Mononuclear cell (primary cell): ENCODE data around the gene TPCN1. TPM values are rescaled to one million over a fixed set of nuclear protein-coding genes. Genes with fewer than 3 reads are reported as not detected.

Experiments used
- H3K27me3 ChIP-seq: 2 replicates; pipeline ENCODE4 v1.6.0; 2011; ENCODE audit warnings: low read length, control low read depth; ENCODE audit not compliant: insufficient read depth
- H3K4me1 ChIP-seq: 2 replicates; pipeline ENCODE4 v1.5.1; 2011; ENCODE audit warnings: mild to moderate bottlenecking, low read length, control low read depth; ENCODE audit not compliant: insufficient read depth
- H3K4me3 ChIP-seq: 2 replicates; pipeline ENCODE4 v1.5.1; 2011; ENCODE audit warnings: mild to moderate bottlenecking, low read length, moderate library complexity
- H3K9me3 ChIP-seq: 2 replicates; pipeline ENCODE4 v1.5.1; 2011; ENCODE audit warnings: low read depth, mild to moderate bottlenecking, control low read depth, low read length
- total RNA-seq: library from RNA; depleted of rRNA; stranded (reverse); fragments of >200 nt; gene quantifications from one replicate; pipeline ENCODE4 v1.2.3, GENCODE V29; 2012

TPCN1 gene
- total RNA-seq, 1 donor, result 15.4 TPM

DNA sequence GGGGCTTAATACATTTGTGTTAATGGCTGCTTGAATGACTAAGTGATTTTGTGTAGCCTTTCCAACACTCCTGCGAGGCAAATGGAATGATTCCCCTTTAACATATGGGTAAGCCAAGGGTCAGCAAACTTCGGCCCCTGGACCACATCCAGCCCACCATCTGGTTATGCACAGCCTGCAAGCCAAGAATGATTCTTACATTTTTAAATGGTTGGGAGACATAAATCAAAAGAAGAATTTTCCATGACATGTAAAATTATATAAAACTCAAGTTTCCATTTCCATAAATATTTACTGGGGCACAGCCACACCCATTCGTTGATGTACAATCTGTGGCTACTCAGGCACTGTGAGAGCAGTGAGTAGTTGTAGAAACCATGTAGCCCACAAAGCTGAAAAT, 104.7 kb downstream of the TPCN1 start:
- no peaks in the 10 kb centered on the region for H3K27me3 ChIP-seq
- H3K4me3 ChIP-seq, result no peak overlapping the region
- H3K9me3 ChIP-seq, result no peaks in the 10 kb centered on the region
- no peaks in the 10 kb centered on the region for H3K4me1 ChIP-seq

DNA sequence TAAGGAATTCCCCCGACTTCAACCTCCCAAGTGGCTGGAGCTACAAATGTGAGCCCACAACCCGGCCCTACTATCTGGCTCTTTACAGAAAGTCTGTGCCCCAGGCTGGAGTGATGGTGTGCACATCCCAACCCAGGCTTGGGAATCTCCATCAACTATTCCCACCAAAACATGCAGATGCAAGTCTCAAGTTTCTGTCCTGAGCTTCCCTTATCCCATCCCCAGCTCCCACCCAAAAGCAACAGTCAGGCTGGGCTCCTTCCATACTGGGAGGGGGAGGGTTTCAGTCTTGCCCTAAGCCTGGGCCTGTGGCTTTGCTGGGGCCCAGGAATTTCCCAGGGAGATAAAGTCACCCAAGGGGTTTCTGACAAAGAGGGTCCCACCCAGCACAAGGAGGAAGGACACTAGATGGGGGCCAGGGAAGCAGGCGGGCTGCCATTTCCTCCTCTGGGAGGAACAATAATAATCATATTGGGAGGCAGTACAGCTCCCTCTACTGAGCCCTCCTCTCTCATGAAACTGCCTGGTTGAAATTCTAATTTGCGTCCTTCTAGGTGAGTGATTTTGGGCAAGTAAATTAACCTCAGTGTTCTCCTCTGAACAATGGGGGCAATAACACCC, 105.6 kb downstream of the TPCN1 start:
- peaks cover 2% of the 10 kb centered on the region for H3K4me1 ChIP-seq
- H3K9me3 ChIP-seq, result no peaks in the 10 kb centered on the region
- H3K27me3 ChIP-seq, result no peaks in the 10 kb centered on the region
- no peak overlapping the region for H3K4me3 ChIP-seq

DNA sequence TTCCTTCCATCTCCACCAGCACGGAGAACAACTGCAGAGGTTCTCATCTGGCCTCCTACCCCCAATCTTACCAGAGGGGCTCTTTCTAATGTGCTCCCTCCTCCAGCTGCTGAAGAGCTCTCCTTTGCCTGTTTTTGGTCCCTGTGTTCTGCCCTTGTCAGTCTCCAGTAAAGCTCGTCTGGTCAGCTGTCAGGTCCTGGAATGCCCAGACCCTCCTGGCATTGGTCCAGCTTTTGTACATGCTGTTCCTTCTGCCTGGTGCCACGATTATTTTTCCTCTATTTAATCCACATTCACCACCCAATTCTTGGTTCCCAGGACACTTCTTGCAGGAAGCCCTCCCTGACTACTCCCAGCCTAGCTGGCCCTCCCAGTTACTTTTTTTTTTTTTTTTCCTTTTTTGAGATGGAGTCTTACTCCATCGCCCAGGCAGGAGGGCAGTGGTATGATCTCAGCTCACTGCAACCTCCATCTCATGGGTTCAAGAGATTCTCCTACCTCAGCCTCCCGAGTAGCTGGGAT, 107.2 kb downstream of the TPCN1 start:
- no peak overlapping the region for H3K4me3 ChIP-seq
- no peaks in the 10 kb centered on the region for H3K27me3 ChIP-seq

DNA sequence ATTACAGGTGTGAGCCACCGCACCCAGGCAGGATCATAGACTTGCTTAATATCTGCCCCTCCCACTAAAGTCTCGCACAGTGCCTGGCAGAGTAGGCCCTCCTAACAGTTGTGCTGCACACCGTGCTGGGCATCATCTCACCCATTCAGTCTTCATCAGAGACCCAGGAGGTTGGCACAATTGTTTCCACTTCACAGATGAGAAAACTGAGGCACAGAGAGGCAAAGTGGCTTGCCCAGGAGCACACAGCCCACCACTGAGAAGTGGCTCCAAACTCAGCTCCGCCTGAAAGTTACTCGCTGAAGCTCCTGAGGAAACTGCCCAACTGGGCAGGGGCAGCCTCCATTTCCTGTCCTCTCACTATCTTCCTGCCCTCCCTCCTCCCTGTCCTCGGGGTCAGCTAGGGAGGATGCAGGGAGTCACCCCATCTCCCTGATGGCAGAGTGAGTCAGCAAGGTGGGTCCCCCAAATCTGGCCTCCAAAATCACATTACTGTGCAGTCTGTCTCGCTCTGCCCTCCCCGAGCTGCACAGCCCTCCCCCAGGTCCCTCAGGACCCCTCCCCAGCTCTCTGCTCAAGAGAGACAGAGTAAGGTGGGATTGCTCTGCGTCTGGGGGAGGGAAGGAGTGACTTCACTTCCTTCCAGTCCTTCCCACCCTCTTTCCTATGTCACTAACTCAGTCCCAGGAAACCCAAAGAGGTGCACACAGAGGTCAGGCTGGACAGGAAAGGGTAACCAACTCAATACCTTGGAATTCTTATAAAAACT, 107.9 kb downstream of the TPCN1 start:
- no peaks in the 10 kb centered on the region for H3K9me3 ChIP-seq
- no peaks in the 10 kb centered on the region for H3K27me3 ChIP-seq
- H3K4me1 ChIP-seq, result peaks cover 25% of the 10 kb centered on the region

More for the DNA sequence above, 107.2 kb downstream of the TPCN1 start:
- no peaks in the 10 kb centered on the region for H3K9me3 ChIP-seq
- peaks cover 17% of the 10 kb centered on the region for H3K4me1 ChIP-seq

DNA sequence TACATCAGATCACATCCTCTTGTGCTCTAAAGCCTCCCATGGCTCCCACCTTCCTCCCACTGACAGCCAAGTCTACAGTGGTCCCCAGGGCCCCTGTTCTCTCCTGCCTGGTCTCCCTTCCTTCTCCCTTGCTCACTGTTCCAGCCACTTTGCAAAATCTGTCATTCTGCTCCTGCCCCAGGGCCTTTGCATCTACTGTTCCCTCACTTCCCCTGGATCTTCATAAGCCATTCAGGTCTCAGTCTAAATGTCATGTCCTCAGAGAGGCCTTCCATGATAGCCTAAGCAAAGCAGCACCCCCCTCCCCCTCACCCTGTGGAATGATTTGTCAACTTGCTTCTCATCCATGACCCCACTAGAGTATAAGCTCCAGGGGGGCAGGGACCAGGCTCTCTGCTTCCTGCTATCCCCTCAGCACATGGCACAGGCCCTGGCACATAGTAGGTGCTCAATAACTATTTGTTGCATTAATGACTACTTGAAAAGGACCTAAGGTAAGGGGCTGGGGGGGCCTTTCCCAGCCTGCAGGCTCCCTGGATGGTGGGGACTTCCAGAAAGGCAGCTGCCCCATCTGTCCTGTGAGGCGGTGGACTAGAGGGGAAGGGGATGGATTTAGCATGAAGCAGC, 108.6 kb downstream of the TPCN1 start:
- Histone ChIP-seq H3K9me3 (no peaks in the 10 kb centered on the region), H3K27me3 (no peaks in the 10 kb centered on the region), H3K4me1 (peaks cover 30% of the 10 kb centered on the region), H3K4me3 (no peak overlapping the region)

More for the DNA sequence above, 107.9 kb downstream of the TPCN1 start:
- H3K4me3 ChIP-seq, result no peak overlapping the region

DNA sequence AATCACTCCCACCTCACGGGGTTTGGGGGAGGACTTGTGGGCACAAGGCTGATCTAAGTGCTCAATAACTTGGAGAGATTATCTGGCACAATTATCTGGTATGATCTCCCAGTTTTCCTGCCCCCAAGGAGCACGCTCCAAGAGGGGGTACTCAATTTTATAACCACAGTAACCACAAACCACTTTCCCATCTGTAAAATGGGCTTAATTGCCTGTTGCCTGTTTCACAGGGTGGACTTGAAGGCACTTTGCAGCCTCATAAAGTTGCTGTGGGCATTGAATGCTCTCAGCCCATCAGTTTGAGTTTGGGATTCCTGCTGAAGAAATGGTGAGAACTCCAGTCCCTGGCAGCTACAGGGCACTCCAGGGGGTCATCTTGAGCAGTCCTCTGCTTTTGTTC, 109.2 kb downstream of the TPCN1 start:
- peaks cover 35% of the 10 kb centered on the region for H3K4me1 ChIP-seq
- H3K27me3 ChIP-seq, result no peaks in the 10 kb centered on the region
- H3K9me3 ChIP-seq, result no peaks in the 10 kb centered on the region
- H3K4me3 ChIP-seq, result no peak overlapping the region

DNA sequence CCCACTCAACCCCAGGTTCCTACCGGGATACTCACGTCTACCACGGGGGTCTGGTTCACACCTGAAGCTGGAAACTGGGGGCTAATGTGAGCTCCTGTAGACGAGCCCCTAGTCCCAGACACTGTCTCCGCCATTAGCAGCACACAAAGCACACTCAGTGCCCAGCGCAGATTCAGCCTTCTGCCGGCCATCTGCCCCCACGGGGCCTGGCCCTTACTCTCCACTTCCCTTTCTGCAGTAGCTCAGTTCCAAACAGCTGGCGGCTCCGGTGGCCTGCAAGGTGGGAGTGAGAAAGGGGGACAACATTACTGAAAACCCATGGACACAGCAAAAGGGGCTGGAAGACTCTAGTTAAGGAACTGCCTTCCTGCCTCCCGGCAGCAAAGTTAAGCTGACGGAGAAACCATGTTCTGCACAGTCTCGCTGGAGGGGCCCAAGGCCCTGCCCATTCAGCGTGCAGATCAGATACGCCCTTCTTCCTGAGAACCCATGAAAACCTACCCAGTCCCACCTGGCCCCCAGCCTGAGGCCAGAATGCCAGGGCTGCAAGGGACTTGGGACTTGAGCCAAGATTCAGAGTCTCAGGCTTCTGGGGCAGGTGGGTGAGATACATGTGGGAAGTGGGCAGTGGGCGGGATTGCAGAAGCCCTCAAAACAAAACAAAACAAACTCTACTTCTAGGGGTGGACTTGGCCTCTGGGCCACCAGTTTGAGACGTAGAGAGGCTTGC, 111.6 kb downstream of the TPCN1 start:
- Histone ChIP-seq H3K4me3 (peak overlapping the region; percentile 16), H3K9me3 (no peaks in the 10 kb centered on the region), H3K27me3 (no peaks in the 10 kb centered on the region), H3K4me1 (peaks cover 42% of the 10 kb centered on the region)

DNA sequence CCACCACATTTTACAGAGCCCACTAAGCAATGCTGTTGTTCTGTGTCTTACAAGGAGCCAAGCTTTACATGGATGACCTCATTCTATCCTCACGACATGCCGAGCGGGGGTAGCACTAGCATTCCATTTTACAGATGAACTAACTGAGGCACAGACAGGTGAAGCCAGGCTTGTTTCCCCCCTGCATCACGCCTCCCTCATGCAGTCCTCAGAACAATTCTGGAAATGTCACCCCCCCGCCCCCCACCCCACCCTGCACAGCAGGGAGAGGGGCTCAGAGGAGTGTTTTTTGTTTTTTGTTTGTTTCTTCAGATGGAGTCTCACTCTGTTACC, 112.1 kb downstream of the TPCN1 start:
- Histone ChIP-seq H3K9me3 (no peaks in the 10 kb centered on the region), H3K4me1 (peaks cover 42% of the 10 kb centered on the region), H3K27me3 (no peaks in the 10 kb centered on the region), H3K4me3 (peak overlapping the region; percentile 93)

DNA sequence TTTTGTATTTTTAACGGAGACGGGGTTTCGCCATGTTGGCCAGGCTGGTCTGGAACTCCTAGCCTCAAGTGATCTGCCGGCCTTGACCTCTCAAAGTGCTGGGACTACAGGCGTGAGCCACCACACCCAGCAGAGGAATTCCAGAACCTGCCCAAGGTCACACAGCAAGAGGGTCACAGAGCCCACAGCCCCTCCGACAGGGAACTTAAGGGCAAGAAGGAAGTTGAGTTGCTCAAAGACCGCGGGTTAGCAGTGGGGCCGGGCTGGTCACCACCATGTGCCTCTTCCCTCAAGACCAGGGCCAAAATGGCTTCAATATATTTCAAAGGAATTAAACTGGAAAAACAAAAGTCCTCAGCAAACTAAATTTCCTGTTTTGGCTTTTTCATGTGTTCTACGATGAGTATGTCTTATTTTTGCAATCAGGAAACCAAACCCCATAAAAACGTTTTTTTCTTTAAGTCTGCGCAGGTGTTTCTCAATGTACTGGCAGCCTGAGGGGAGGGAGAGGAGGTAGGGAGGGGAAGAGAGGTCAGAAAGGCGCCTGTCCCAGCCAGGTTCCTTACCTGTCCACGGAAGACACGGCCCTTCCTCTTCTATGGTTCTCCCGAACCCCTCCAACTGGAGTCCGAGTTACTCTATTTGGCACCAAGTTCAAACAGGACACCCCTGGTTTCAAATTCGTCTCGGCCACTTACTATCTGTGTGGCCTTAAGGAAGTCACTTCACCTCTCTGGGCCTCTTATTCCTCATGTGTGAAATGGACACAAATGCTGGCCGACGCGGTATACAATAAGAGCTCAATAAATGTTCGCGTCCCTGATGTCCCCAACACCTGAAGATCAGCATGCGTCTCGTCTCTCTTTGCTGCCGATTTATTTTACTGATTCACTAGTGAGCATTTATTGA, 112.9 kb downstream of the TPCN1 start:
- Histone ChIP-seq H3K4me3 (peak overlapping the region; percentile 93), H3K9me3 (no peaks in the 10 kb centered on the region), H3K27me3 (no peaks in the 10 kb centered on the region), H3K4me1 (peaks cover 42% of the 10 kb centered on the region)

DNA sequence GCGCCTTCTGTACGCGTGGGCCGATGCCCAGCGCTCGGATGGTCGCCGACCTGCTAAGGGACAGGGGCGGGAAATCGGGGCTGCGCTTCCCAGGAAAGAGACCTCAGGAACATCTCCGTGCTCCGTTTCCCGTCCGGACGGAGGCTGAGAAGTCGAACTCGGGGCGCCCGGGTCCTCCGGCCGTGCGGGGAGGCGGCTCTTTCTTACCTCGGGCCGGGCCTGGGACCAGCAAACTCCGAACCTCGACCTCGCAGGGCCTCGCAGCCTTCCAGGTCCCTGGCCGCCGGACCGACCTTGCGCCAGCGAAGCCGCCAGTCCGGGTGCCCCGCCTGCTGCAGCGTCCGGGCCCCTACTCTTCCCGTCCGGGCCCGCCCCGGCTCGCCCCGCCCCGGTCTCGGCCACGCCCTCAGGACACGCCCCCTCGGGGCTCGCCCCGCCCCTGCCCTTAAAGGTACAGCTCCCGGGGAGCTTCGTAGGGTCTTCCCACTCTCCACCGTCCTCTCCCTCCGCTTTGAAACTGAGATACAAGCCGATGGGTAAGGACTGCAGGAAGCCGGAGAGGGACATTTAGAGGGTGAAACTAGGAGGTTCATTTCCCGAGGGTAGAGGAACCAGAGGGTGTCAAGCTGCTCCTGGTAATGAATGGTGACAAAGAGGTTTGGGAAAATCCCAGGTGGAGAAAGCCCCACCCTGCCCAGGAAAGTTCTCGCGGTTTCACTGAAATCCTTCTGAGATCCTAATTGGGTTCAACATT, 113.7 kb downstream of the TPCN1 start, which contains the start of gene SLC8B1:
SLC8B1 (minus strand) TSS at position 324 of the 754 bp plus-strand sequence. CDS start 2,231 bp downstream, outside the sequence.
- Histone ChIP-seq H3K4me1 (peaks cover 42% of the 10 kb centered on the region), H3K9me3 (no peaks in the 10 kb centered on the region), H3K4me3 (peak within 1 kb of the TSS; percentile 93), H3K27me3 (no peaks in the 10 kb centered on the region)

DNA sequence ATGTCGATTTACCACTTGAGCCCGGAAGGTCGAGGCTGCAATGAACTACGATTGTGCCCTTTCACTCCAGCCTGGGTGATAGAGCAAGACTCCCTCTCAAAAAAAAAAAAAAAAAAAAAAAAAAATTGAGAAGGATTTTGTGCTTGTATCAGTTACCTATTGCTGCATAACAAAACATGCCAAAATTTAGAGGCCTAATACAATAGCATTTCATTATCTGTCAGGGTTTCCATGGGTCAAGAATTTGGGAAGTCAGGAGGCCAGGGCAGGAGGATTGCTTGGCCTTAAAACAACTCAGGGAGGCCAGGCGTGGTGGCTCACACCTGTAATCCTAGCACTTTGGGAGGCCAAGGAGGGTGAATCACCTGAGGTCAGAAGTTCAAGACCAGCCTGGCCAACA, 118.3 kb downstream of the TPCN1 start:
- no peaks in the 10 kb centered on the region for H3K27me3 ChIP-seq
- H3K9me3 ChIP-seq, result no peaks in the 10 kb centered on the region
- no peak overlapping the region for H3K4me3 ChIP-seq
- H3K4me1 ChIP-seq, result peaks cover 22% of the 10 kb centered on the region

DNA sequence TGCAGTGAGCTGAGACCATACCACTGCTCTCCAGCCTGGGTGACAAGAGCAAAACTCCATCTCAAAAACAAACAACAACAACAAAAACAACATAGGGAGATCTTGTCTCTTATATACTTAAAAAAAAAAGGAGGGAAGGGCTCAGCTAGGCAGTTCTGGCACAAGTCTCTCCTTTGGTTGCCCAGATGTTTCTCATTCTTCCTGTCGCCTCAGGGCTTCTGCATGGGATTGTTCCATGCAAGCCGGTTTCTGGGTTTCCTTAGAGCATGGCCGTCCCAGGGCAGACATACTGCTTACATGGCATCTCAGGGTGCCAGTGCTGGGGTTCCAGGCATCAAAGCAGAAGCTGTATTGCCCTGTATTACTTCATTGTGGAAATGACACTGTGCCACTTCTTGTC, 118.8 kb downstream of the TPCN1 start:
- Histone ChIP-seq H3K4me1 (peaks cover 20% of the 10 kb centered on the region), H3K9me3 (no peaks in the 10 kb centered on the region)

DNA sequence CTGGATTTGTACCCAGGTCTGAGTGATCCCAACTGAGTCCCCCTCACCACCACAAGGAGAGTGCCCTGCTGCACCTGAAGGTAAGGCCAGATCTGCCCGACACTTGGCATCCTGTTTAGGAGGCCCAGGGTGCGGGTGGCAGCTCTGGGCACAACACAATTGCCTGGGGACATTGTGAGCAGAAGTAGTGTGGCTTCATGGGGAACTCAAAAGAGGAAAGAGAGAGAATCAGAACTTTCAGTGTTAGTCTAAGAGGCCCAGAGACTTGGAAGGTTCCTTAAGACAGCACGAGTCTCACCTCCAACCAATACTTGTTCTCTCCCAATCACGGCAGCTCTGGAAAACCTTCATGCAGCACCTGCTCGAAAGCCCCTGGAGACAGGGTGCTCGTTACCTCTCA, 120.3 kb downstream of the TPCN1 start:
- H3K27me3 ChIP-seq, result no peaks in the 10 kb centered on the region
- no peaks in the 10 kb centered on the region for H3K9me3 ChIP-seq
- no peak overlapping the region for H3K4me3 ChIP-seq
- H3K4me1 ChIP-seq, result peaks cover 9% of the 10 kb centered on the region

More for the DNA sequence above, 118.8 kb downstream of the TPCN1 start:
- H3K27me3 ChIP-seq, result no peaks in the 10 kb centered on the region
- H3K4me3 ChIP-seq, result no peak overlapping the region
